ENCODE measurements around the gene DNAI1.

DNA sequence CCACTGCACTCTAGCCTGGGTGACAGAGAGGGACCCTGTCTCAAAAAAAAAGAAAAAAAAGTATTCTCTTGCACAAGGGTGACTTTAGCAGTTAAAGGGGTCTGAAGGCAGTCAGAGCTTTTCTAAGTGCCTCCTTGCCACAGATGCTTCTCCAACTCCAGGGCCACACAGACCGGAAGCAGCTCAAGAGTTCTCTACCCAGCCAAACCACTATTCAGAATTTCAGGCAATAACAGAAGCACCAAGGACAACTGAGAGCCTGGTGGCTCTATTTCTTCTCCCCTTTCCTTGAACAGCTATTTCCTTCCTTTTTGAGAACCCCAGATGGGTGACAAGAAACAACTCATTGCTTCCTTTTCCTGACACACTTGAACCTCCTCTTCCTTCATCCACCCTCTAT is 2.5 kb upstream of the DNAI1 start:
- no peak for TF ChIP-seq SMC3 (IDR thresholded peaks at IDR 0.05; ENCODE audit: low read depth, low read length)
- TF ChIP-seq, protein P1, sequence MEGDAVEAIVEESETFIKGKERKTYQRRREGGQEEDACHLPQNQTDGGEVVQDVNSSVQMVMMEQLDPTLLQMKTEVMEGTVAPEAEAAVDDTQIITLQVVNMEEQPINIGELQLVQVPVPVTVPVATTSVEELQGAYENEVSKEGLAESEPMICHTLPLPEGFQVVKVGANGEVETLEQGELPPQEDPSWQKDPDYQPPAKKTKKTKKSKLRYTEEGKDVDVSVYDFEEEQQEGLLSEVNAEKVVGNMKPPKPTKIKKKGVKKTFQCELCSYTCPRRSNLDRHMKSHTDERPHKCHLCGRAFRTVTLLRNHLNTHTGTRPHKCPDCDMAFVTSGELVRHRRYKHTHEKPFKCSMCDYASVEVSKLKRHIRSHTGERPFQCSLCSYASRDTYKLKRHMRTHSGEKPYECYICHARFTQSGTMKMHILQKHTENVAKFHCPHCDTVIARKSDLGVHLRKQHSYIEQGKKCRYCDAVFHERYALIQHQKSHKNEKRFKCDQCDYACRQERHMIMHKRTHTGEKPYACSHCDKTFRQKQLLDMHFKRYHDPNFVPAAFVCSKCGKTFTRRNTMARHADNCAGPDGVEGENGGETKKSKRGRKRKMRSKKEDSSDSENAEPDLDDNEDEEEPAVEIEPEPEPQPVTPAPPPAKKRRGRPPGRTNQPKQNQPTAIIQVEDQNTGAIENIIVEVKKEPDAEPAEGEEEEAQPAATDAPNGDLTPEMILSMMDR (IDR thresholded peaks at IDR 0.05): no peak
- no peak for TF ChIP-seq RFX5 (IDR thresholded peaks at IDR 0.05; ENCODE audit: low read length)
- no peak for TF ChIP-seq EZH2phosphoT487 (IDR thresholded peaks at IDR 0.05; ENCODE audit: borderline replicate concordance, low read depth)
